Cardiac fibroblast (primary cell): ENCODE data around the gene KIAA1549.
"Not testable (repeated sequence)": the region's sequence is repeated elsewhere in the genome, so short reads cannot be mapped to it uniquely, and the experiment has no call there.

Experiments
- DNase-seq, 2 donors: peaks; one replicate each; pipeline versions ENCODE4 v3.0.0 to v3.0.0-alpha.2; 2010; ENCODE audit warnings: low read depth in 2 of 2
- H3K4me3 ChIP-seq, 2 donors: replicated peaks in 1 of 2; 1 replicate in 1 of 2; 2 replicates in 1 of 2; pipeline ENCODE4 v1.5.1; 2011; ENCODE audit warnings: low read depth in 2 of 2, low read length in 2 of 2, mild to moderate bottlenecking in 2 of 2, moderate library complexity in 1 of 2
- TF ChIP-seq, protein P1 (sequence below): IDR thresholded peaks from one replicate; pipeline ENCODE4 v1.5.1; 2011; ENCODE audit warnings: low read depth, mild to moderate bottlenecking, low read length, inconsistent platforms

KIAA1549 gene

DNA sequence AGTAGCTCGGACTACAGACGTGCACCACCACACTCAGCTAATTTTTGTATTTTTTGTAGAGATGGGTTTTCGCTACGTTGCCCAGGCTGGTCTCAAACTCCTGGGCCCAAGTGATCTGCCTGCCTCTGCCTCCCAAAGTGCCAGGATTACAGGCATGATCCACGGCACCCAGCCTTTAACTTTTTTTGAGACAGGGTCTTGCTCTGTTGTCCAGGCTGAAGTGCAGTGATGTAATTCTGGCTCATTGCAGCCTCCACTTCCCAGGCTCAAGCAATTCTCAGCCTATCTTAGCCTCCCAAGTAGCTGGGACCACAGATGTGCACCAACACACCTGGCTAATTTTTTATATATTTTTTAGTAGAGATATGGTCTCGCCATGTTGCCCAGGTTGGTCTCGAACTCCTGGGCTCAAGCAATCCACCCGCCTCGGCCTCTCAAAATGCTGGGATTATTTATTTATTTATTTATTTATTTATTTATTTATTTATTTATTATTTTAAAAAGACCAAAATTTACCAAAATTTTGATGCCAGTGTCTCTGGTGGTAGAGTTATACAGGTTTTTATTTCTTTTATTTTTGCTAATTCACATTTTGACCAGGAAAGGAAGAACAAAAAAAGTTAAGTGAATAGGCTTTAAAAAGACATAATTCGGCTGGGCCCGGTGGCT lies 158.2 kb downstream of the KIAA1549 start:
- DNase-seq: no peak
- TF ChIP-seq, protein P1, sequence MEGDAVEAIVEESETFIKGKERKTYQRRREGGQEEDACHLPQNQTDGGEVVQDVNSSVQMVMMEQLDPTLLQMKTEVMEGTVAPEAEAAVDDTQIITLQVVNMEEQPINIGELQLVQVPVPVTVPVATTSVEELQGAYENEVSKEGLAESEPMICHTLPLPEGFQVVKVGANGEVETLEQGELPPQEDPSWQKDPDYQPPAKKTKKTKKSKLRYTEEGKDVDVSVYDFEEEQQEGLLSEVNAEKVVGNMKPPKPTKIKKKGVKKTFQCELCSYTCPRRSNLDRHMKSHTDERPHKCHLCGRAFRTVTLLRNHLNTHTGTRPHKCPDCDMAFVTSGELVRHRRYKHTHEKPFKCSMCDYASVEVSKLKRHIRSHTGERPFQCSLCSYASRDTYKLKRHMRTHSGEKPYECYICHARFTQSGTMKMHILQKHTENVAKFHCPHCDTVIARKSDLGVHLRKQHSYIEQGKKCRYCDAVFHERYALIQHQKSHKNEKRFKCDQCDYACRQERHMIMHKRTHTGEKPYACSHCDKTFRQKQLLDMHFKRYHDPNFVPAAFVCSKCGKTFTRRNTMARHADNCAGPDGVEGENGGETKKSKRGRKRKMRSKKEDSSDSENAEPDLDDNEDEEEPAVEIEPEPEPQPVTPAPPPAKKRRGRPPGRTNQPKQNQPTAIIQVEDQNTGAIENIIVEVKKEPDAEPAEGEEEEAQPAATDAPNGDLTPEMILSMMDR: no peak
- no peak overlapping the region for H3K4me3 ChIP-seq

DNA sequence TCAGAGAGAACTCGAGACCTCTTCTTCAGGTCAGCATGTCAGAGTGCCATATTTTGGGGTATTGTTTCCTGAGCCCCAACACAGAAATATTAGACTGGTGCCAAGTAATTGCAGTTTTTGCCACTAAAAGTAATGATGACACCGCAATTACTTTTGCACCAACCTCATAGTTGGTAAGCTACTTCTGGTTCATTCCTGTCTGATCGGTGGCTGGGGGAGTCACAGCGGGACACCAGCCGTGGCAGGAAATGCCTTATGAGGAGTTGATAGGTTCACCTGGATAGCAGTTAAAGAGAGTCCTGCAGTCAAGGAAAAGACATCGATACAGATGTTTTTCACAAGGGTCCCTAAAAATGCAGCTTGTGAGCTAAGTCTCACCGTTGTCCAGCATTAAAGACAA lies 159.3 kb downstream of the KIAA1549 start:
- DNase-seq: no peak
- no peak overlapping the region for H3K4me3 ChIP-seq
- TF ChIP-seq, protein P1: no peak

DNA sequence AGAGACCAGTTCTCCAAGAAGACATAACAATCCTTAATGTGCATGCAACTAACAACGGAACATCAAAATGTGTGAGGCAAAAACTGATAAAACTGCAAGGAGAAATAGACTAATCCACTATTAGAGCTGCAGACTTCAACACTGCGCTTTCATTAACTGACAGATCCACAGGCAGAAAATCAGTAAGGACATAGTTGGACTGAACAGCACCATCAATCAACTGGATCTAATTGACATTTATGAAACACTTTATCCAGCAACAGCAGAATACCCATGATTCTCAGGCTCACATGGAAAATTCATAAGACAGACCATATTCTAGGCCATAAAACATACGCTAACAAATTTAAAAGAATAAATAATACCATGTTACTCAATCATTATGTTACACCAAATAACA lies 161.6 kb downstream of the KIAA1549 start:
- no peak overlapping the region for H3K4me3 ChIP-seq
- no peak for DNase-seq
- TF ChIP-seq, protein P1: no peak

DNA sequence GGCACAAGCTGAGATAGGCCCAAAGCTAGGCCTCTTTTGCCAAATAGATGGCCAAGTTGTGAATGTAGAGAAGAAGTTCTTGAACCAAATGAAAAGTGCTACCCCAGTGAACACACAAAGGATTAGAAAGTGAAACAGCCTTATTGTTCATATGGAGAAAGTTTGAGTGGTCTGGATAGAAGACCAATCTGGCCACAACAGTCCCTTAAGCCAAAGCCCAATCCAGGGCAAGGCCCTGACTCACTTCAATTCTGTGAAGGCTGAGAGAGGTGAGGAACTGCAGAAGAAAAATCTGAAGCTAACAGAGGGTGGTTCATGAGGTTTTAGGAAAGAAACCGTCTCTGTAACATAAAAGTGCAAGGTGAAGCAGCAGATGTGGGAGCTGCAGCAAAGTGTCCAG lies 164.5 kb downstream of the KIAA1549 start:
- TF ChIP-seq, protein P1: no peak
- no peak overlapping the region for H3K4me3 ChIP-seq
- no peak for DNase-seq

DNA sequence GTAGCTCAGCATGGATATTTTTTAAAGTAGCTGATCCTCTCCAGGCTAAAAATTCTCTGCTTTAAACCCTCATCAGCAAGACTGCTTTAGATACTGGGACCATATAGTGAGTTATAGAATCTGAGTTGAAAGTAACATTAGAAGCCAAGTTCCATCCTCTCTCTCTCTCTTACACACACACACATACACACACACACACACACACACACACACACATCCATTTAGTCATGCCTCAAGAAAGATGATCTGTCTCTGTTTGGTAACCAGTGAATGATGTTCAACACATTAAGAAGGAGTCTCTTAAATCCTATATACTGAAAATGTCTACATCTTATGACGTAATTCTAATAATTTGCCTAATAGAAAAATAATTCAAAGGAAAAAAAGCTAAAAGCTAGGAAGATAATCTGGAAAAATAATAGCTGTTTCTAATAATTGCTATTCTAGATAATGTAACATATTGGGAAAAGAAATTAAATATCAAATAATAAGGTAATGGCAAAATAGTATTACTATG lies 166.3 kb downstream of the KIAA1549 start:
- DNase-seq: no peak
- TF ChIP-seq, protein P1: no peak
- H3K4me3 ChIP-seq: no peak overlapping the region

DNA sequence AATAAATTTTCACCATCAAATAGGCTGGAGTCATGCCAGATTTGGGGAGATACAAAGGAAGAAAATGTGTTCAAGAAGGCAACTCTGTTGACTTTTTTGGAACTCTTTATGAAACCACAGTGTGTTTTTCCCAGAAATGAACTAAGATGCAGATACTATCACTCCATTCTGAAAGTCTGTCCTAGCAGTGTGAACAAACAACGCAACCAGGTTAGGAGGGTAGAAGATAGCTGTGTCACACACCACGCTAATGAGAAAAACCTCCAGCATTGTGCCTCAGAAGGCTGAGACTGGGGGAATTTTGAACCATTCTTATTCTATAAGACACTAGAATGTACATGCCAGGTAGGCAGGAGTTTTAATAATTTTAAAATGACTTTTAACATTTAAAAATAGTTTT lies 167.2 kb downstream of the KIAA1549 start:
- no peak overlapping the region for H3K4me3 ChIP-seq
- TF ChIP-seq, protein P1: no peak
- no peak for DNase-seq

DNA sequence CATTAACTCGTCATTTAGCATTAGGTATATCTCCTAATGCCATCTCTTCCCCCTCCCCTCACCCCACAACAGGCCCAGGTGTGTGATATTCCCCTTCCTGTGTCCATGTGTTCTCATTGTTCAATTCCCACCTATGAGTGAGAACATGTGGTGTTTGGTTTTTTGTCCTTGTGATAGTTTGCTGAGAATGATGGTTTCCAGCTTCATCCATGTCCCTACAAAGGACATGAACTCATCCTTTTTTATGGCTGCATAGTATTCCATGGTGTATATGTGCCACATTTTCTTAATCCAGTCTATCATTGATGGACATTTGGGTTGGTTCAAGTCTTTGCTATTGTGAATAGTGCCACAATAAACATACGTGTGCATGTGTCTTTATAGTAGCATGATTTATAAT lies 169.9 kb downstream of the KIAA1549 start:
- H3K4me3 ChIP-seq, DNase-seq: not testable (repeated sequence)
